H1 (cell line): ENCODE measurements around the gene ZNF556. TPM values are rescaled to one million over a fixed set of nuclear protein-coding genes. Genes with fewer than 3 reads are reported as not detected.

ENCODE experiments used
- CTCF ChIA-PET: fragments of 300-600 bp; sonication (Branson Sonifier 250); formaldehyde crosslinking; loops from one replicate; lab custom pipeline; 2021; ENCODE audit not compliant: partially characterized antibody; lab: Charles Lee
- POLR2A ChIA-PET: fragments of 300-600 bp; sonication (Branson Sonifier 250); formaldehyde crosslinking; loops from one replicate; lab custom pipeline; 2021; ENCODE audit warnings: inconsistent platforms; ENCODE audit not compliant: partially characterized antibody; lab: Charles Lee
- DNase-seq, 2 experiments: peaks; one replicate each; pipeline versions ENCODE4 v3.0.0 to v3.0.0-alpha.2; 2010 to 2022; ENCODE audit warnings: low spot score in 2 of 2, low read depth in 1 of 2, mixed read lengths in 1 of 2
- FAIRE-seq: peaks from 2 replicates; lab custom pipeline; 2011; peaks lifted over from hg19 to GRCh38; lab: Jason Lieb, UNC
- H2AFZ ChIP-seq: 2 replicates; pipeline ENCODE4 v1.8.1; 2012; ENCODE audit warnings: low read length, inconsistent platforms
- H2AK5ac ChIP-seq: 2 replicates; pipeline ENCODE4 v1.6.1; 2013; ENCODE audit warnings: low read depth, low read length
- H2BK120ac ChIP-seq: replicated peaks from 2 replicates; pipeline ENCODE3; 2013; ENCODE audit warnings: low read depth, low read length, inconsistent platforms
- H2BK12ac ChIP-seq: 2 replicates; pipeline ENCODE4 v1.6.1; 2013; ENCODE audit warnings: low read depth, low read length
- H2BK15ac ChIP-seq: 2 replicates; pipeline ENCODE4 v1.6.1; 2013; ENCODE audit warnings: low read length
- H2BK20ac ChIP-seq: 2 replicates; pipeline ENCODE4 v1.6.1; 2013; ENCODE audit warnings: low read length
- H2BK5ac ChIP-seq: 2 replicates; pipeline ENCODE4 v1.6.1; 2013; ENCODE audit warnings: low read depth, low read length
- H3K14ac ChIP-seq: 2 replicates; pipeline ENCODE4 v1.6.1; 2013; ENCODE audit warnings: inconsistent platforms; ENCODE audit not compliant: insufficient read length
- H3K18ac ChIP-seq: 2 replicates; pipeline ENCODE4 v1.6.1; 2013; ENCODE audit warnings: low read length; ENCODE audit errors: extremely low read depth
- H3K23ac ChIP-seq: 2 replicates; pipeline ENCODE4 v1.6.1; 2013; ENCODE audit warnings: inconsistent platforms; ENCODE audit not compliant: insufficient read length
- H3K23me2 ChIP-seq: 2 replicates; pipeline ENCODE4 v1.6.1; 2013; ENCODE audit warnings: low read depth, low read length
- H3K27ac ChIP-seq: 2 replicates; pipeline ENCODE4 v1.6.1; 2011; ENCODE audit warnings: low read depth, low read length, inconsistent platforms
- H3K27me3 ChIP-seq, 4 experiments: replicated peaks in 1 of 4; 1 replicate in 1 of 4; 2 replicates in 3 of 4; pipeline versions ENCODE4 v1.6.1 to v1.8.1; 2011 to 2013; ENCODE audit warnings: low read length in 3 of 4, mild to moderate bottlenecking in 3 of 4, inconsistent platforms in 2 of 4, mixed read lengths in 2 of 4, moderate library complexity in 1 of 4; ENCODE audit not compliant: control insufficient read depth in 3 of 4, insufficient read depth in 3 of 4; ENCODE audit errors: extremely low read depth in 1 of 4
- H3K36me3 ChIP-seq, 4 experiments: 2 replicates each; pipeline versions ENCODE4 v1.6.1 to v1.8.1; 2011 to 2013; ENCODE audit warnings: mild to moderate bottlenecking in 4 of 4, low read length in 3 of 4, moderate library complexity in 2 of 4, control low read depth in 1 of 4, inconsistent platforms in 1 of 4; ENCODE audit not compliant: insufficient read depth in 4 of 4, control insufficient read depth in 2 of 4
- H3K4ac ChIP-seq: replicated peaks from 2 replicates; pipeline ENCODE3; 2013; ENCODE audit warnings: low read length, low read depth, mixed read lengths, inconsistent platforms; ENCODE audit not compliant: insufficient read length
- H3K4me1 ChIP-seq, 4 experiments: replicated peaks in 1 of 4; 1 replicate in 1 of 4; 2 replicates in 3 of 4; pipeline versions ENCODE4 v1.6.1 to v1.8.1; 2011 to 2013; ENCODE audit warnings: low read length in 3 of 4, inconsistent platforms in 2 of 4, mixed read lengths in 1 of 4; ENCODE audit not compliant: insufficient read depth in 4 of 4, control insufficient read depth in 3 of 4
- H3K4me2 ChIP-seq, 2 experiments: 2 replicates each; pipeline versions ENCODE4 v1.6.1 to v1.8.1; 2011 to 2013; ENCODE audit warnings: low read depth in 2 of 2, low read length in 2 of 2, control low read depth in 1 of 2, inconsistent platforms in 1 of 2, mild to moderate bottlenecking in 1 of 2; ENCODE audit not compliant: insufficient read depth in 1 of 2
- H3K4me3 ChIP-seq, 4 experiments: fragments of 200-600, 300-600 bp in 1 of 4; sonication (generic), shearing (Covaris generic), sonication (Bioruptor Twin) in 1 of 4; 2 replicates each; pipeline versions ENCODE4 v1.5.1 to v1.8.1; 2011 to 2016; ENCODE audit warnings: low read length in 4 of 4, low read depth in 3 of 4, control low read depth in 2 of 4, inconsistent platforms in 2 of 4, mild to moderate bottlenecking in 2 of 4, mixed read lengths in 1 of 4, moderate library complexity in 1 of 4; ENCODE audit not compliant: insufficient read depth in 2 of 4; ENCODE audit errors: extremely low read depth in 1 of 4
- H3K56ac ChIP-seq: replicated peaks from 2 replicates; pipeline ENCODE3; 2013; ENCODE audit warnings: low read depth, mild to moderate bottlenecking, mixed read lengths, low read length, inconsistent platforms; ENCODE audit not compliant: insufficient read length
- H3K79me1 ChIP-seq: 2 replicates; pipeline ENCODE4 v1.6.1; 2013; ENCODE audit warnings: low read depth, low read length, control low read depth
- H3K79me2 ChIP-seq, 2 experiments: 2 replicates each; pipeline versions ENCODE4 v1.6.1 to v1.8.1; 2012 to 2013; ENCODE audit warnings: low read length in 2 of 2, mild to moderate bottlenecking in 2 of 2, inconsistent platforms in 1 of 2; ENCODE audit not compliant: insufficient read depth in 2 of 2, control insufficient read depth in 1 of 2
- H3K9ac ChIP-seq, 4 experiments: replicated peaks in 1 of 4; 1 replicate in 1 of 4; 2 replicates in 3 of 4; pipeline versions ENCODE4 v1.6.1 to v1.8.1; 2011 to 2013; ENCODE audit warnings: low read depth in 3 of 4, low read length in 3 of 4, control low read depth in 2 of 4, mild to moderate bottlenecking in 2 of 4, moderate library complexity in 2 of 4, inconsistent platforms in 1 of 4; ENCODE audit errors: extremely low read depth in 1 of 4
- H3K9me3 ChIP-seq, 2 experiments: 2 replicates each; pipeline versions ENCODE4 v1.6.1 to v1.8.1; 2012 to 2013; ENCODE audit warnings: mild to moderate bottlenecking in 2 of 2, moderate library complexity in 2 of 2, control low read depth in 1 of 2, inconsistent platforms in 1 of 2, low read depth in 1 of 2, low read length in 1 of 2, mixed read lengths in 1 of 2; ENCODE audit not compliant: insufficient read depth in 2 of 2
- H4K20me1 ChIP-seq, 2 experiments: replicated peaks in 1 of 2; 2 replicates each; pipeline versions ENCODE3 to v1.8.1; 2011 to 2013; ENCODE audit warnings: inconsistent platforms in 2 of 2, low read length in 2 of 2, mild to moderate bottlenecking in 1 of 2; ENCODE audit not compliant: insufficient read depth in 2 of 2, control insufficient read depth in 1 of 2
- H4K5ac ChIP-seq: 2 replicates; pipeline ENCODE4 v1.6.1; 2013; ENCODE audit warnings: low read length, low read depth, mixed read lengths, inconsistent platforms; ENCODE audit not compliant: insufficient read length
- H4K8ac ChIP-seq: 2 replicates; pipeline ENCODE4 v1.8.0; 2013; ENCODE audit warnings: mild to moderate bottlenecking, moderate library complexity, low read length, inconsistent platforms; ENCODE audit not compliant: insufficient read depth; ENCODE audit errors: extremely low read depth
- H4K91ac ChIP-seq: replicated peaks from 2 replicates; pipeline ENCODE3; 2013; ENCODE audit warnings: low read length, mixed read lengths, inconsistent platforms; ENCODE audit not compliant: insufficient read length
- SIRT6 ChIP-seq: IDR thresholded peaks from one replicate; pipeline ENCODE4 v1.7.1; 2012; ENCODE audit warnings: low read length, inconsistent platforms
- ZNF274 ChIP-seq: IDR thresholded peaks from 2 replicates; pipeline ENCODE4 v1.7.0; 2012; ENCODE audit warnings: low read length, borderline replicate concordance; ENCODE audit errors: extremely low read depth
- WGBS, 2 experiments: shearing (Covaris generic) in 1 of 2; methylation state at CpG; one replicate each; pipeline versions ENCODE4 v1.1.6 to v1.1.7; 2013 to 2015; ENCODE audit warnings: low lambda C conversion rate in 2 of 2, mixed read lengths in 2 of 2, inconsistent platforms in 1 of 2, low coverage in 1 of 2, missing lambda C conversion rate in 1 of 2; ENCODE audit not compliant: insufficient replicate concordance in 2 of 2, insufficient coverage in 1 of 2, insufficient read length in 1 of 2; ENCODE audit errors: extremely low coverage in 1 of 2, missing lambda C conversion rate in 1 of 2; 5-methylcytosine and 5-hydroxymethylcytosine counted together
- polyA plus RNA-seq, 7 experiments: library from polyadenylated mRNA; depleted of rRNA in 3 of 7; stranded (reverse) in 5 of 7; unstranded in 2 of 7; fragments of >200 nt in 5 of 7; fragments of 200-250 nt in 2 of 7; gene quantifications; 1 replicate in 5 of 7; 2 replicates in 1 of 7; 4 replicates in 1 of 7; pipeline versions ENCODE4 v1.2.1 to v1.2.3, GENCODE V29; 2011 to 2013; ENCODE audit warnings: missing spikeins in 2 of 7, mixed read lengths in 2 of 7
- total RNA-seq: library from RNA; stranded (reverse); fragmentation: NEBNext Ultra II Directional; extraction: Animal tissue kit (Norgen Biotek cat#: 25700); gene quantifications from 2 replicates; pipeline ENCODE4 v1.2.1, GENCODE V29; 2021

ZNF556 gene
- total and polyA plus RNA-seq, 2 of the 8 experiments (the other 6 are each of a cell fraction or from before 2014, with no cell fraction given), result not detected

DNA sequence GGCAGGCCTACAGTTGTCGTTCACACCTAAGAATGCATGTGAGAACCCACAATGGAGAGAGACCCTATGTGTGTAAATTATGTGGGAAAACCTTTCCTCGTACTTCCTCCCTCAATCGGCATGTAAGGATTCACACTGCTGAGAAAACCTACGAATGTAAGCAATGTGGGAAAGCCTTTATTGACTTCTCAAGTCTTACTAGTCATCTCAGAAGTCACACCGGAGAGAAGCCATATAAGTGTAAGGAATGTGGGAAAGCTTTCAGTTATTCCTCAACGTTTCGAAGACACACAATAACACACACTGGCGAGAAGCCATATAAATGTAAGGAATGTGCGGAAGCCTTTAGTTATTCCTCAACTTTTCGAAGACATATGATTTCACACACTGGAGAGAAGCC, 14.5 kb upstream of the ZNF556 start:
- H4K20me1 ChIP-seq, result no peaks in the 10 kb centered on the region
- H3K36me3 ChIP-seq, result peaks cover 12 to 51% (median 36%) of the 10 kb centered on the region in 4 experiments
- no peak overlapping the region for H3K14ac ChIP-seq
- peak; percentile 55; the same call in 1 of the 2 replicates for TF ChIP-seq ZNF274
- no peak for TF ChIP-seq SIRT6
- H4K8ac ChIP-seq, result no peak overlapping the region
- H3K4me1 ChIP-seq, result no peaks in the 10 kb centered on the region
- no peak overlapping the region for H2AFZ ChIP-seq
- no peaks in the 10 kb centered on the region; a peak in 1 of 7 replicates for H3K27me3 ChIP-seq
- no peak overlapping the region for H2AK5ac ChIP-seq
- ChIA-PET POLR2A (no interaction called here), CTCF (no interaction called here)
- no peaks in the 10 kb centered on the region for H3K23me2 ChIP-seq
- H2BK5ac ChIP-seq, result no peak overlapping the region
- H3K4me3 ChIP-seq, result 0 out of 8 replicates have a peak overlapping the region, but pooled peaks of 1 of the 4 experiments have one; percentile 10
- no peak overlapping the region for H2BK120ac ChIP-seq
- H3K4me2 ChIP-seq, result no peak overlapping the region
- H2BK15ac ChIP-seq, result no peak overlapping the region
- FAIRE-seq (no peak), DNase-seq (no peak)
- no peak overlapping the region for H2BK20ac ChIP-seq
- no peaks in the 10 kb centered on the region; a peak in 1 of 4 replicates for H3K79me2 ChIP-seq
- no peak overlapping the region for H3K23ac ChIP-seq
- H3K9me3 ChIP-seq, result peaks cover 74 to 90% of the 10 kb centered on the region in 2 experiments
- H3K56ac ChIP-seq, result no peak overlapping the region
- H3K27ac ChIP-seq, result no peak overlapping the region
- no peak overlapping the region for H3K18ac ChIP-seq
- no peak overlapping the region for H4K5ac ChIP-seq
- H4K91ac ChIP-seq, result no peak overlapping the region
- H3K9ac ChIP-seq, result no peak overlapping the region
- H2BK12ac ChIP-seq, result no peak overlapping the region
- H3K79me1 ChIP-seq, result 0 out of 2 replicates have a peak, but pooled peaks cover 2% of the 10 kb centered on the region
- H3K4ac ChIP-seq, result no peak overlapping the region
- WGBS, 2 experiments, result 91% methylated on average over 10 of the region's 10 CpGs; no CpG with 5 or more reads in 1 of the 2 experiments
